ENCODE results near the gene GALNT16. TPM values are rescaled to one million over a fixed set of nuclear protein-coding genes. Genes with fewer than 3 reads are reported as not detected.
A peak's percentile ranks its signal among the peaks of the same experiment; 100 is the strongest.

Gene GALNT16
- total RNA-seq, 4 donors from 2014 or later: 2.5 to 11.3 (median 2.8) TPM

- TF ChIP-seq CTCF (IDR thresholded peaks at IDR 0.05): no peak
- no peak for TF ChIP-seq EP300 (IDR thresholded peaks at IDR 0.05; ENCODE audit: low read depth)
- TF ChIP-seq POLR2AphosphoS5 (IDR thresholded peaks at IDR 0.05): no peak
- no peak for TF ChIP-seq POLR2A (IDR thresholded peaks at IDR 0.05)
- intact Hi-C loops (cut with DNase I; ENCODE audit: low total_unique reads) (no loop called here), in situ Hi-C loops (cut with MboI; ENCODE audit: low pct_ligation_motif_present in 1 of 4, low pct_unique_long_range_greater_than_20kb in 1 of 4, low sequenced_read_pairs in 3 of 4) (no loop called here)
- 2% methylated on average over 18 of the region's 18 CpGs; no CpG with 5 or more reads in 1 of the 2 donors for WGBS, 2 donors (ENCODE audit: low coverage in 1 of 2)
- Histone ChIP-seq H3K36me3 (peaks cover 0 to 22% (median 8%) of the 10 kb centered on the region in 4 donors), H3K27ac (peak overlapping the region; percentile 91 to 95 (median 92)), H3K4me3 (peak overlapping the region; percentile 61 to 87 (median 75)), H3K9me3 (no peaks in the 10 kb centered on the region), H3K27me3 (no peaks in the 10 kb centered on the region), H3K4me1 (peaks cover 30 to 56% (median 39%) of the 10 kb centered on the region in 4 donors)
- DNase-seq: no peak
Measured at GRCh38 chr14:69398818-69399210, 138.9 kb downstream of the GALNT16 start.

GRCh38 chr14:69399750-69400149 lies 139.8 kb downstream of the GALNT16 start:
- WGBS, 2 donors (ENCODE audit: low coverage in 1 of 2): 82% methylated on average over 8 of the region's 8 CpGs; no CpG with 5 or more reads in 1 of the 2 donors
- intact Hi-C loops (cut with DNase I; ENCODE audit: low total_unique reads): no loop called here
- H3K4me3 ChIP-seq: peak overlapping the region in 2 of 4 donors; percentile 71 to 87
- no peaks in the 10 kb centered on the region for H3K27me3 ChIP-seq
- H3K4me1 ChIP-seq: peaks cover 30 to 53% (median 39%) of the 10 kb centered on the region in 4 donors
- TF ChIP-seq CTCF (IDR thresholded peaks at IDR 0.05) (no peak), POLR2AphosphoS5 (IDR thresholded peaks at IDR 0.05) (no peak), POLR2A (IDR thresholded peaks at IDR 0.05) (no peak), EP300 (IDR thresholded peaks at IDR 0.05; ENCODE audit: low read depth) (no peak)
- no peaks in the 10 kb centered on the region for H3K9me3 ChIP-seq
- no peak for DNase-seq
- peaks cover 0 to 15% (median 3%) of the 10 kb centered on the region in 4 donors for H3K36me3 ChIP-seq
- in situ Hi-C loops (cut with MboI; ENCODE audit: low pct_ligation_motif_present in 1 of 4, low pct_unique_long_range_greater_than_20kb in 1 of 4, low sequenced_read_pairs in 3 of 4): no loop called here
- H3K27ac ChIP-seq: no peak overlapping the region

GRCh38 chr14:69400154-69400553 lies 140.2 kb downstream of the GALNT16 start:
- DNase-seq: no peak
- H3K27ac ChIP-seq: no peak overlapping the region
- peaks cover 30 to 53% (median 39%) of the 10 kb centered on the region in 4 donors for H3K4me1 ChIP-seq
- H3K4me3 ChIP-seq: peak overlapping the region in 2 of 4 donors; percentile 71 to 87
- H3K27me3 ChIP-seq: no peaks in the 10 kb centered on the region
- no peak for TF ChIP-seq POLR2AphosphoS5 (IDR thresholded peaks at IDR 0.05)
- H3K9me3 ChIP-seq: no peaks in the 10 kb centered on the region
- peaks cover 0 to 11% (median 1%) of the 10 kb centered on the region in 4 donors for H3K36me3 ChIP-seq
- 85 to 89% methylated on average over 6 of the region's 6 CpGs for WGBS, 2 donors (ENCODE audit: low coverage in 1 of 2)
- in situ Hi-C loops (cut with MboI; ENCODE audit: low pct_ligation_motif_present in 1 of 4, low pct_unique_long_range_greater_than_20kb in 1 of 4, low sequenced_read_pairs in 3 of 4) (no loop called here), intact Hi-C loops (cut with DNase I; ENCODE audit: low total_unique reads) (no loop called here)

- TF ChIP-seq CTCF (IDR thresholded peaks at IDR 0.05) (no peak), EP300 (IDR thresholded peaks at IDR 0.05; ENCODE audit: low read depth) (no peak), POLR2A (IDR thresholded peaks at IDR 0.05) (no peak), POLR2AphosphoS5 (IDR thresholded peaks at IDR 0.05) (no peak)
- no peaks in the 10 kb centered on the region for H3K27me3 ChIP-seq
- in situ Hi-C loops (cut with MboI; ENCODE audit: low pct_ligation_motif_present in 1 of 4, low pct_unique_long_range_greater_than_20kb in 1 of 4, low sequenced_read_pairs in 3 of 4): no loop called here
- intact Hi-C loops (cut with DNase I; ENCODE audit: low total_unique reads): no loop called here
- 47 to 68% methylated on average over 2 of the region's 2 CpGs for WGBS, 2 donors (ENCODE audit: low coverage in 1 of 2)
- DNase-seq: no peak
- no peak overlapping the region for H3K4me3 ChIP-seq
- peaks cover 23 to 38% (median 34%) of the 10 kb centered on the region in 4 donors for H3K4me1 ChIP-seq
- no peak overlapping the region for H3K27ac ChIP-seq
- H3K9me3 ChIP-seq: no peaks in the 10 kb centered on the region
- no peaks in the 10 kb centered on the region for H3K36me3 ChIP-seq
Measured at GRCh38 chr14:69401841-69402240, 141.9 kb downstream of the GALNT16 start.

GRCh38 chr14:69404478-69404877 lies 144.5 kb downstream of the GALNT16 start:
- DNase-seq: no peak
- intact Hi-C loops (cut with DNase I; ENCODE audit: low total_unique reads) (no loop called here), in situ Hi-C loops (cut with MboI; ENCODE audit: low pct_ligation_motif_present in 1 of 4, low pct_unique_long_range_greater_than_20kb in 1 of 4, low sequenced_read_pairs in 3 of 4) (no loop called here)
- TF ChIP-seq EP300 (IDR thresholded peaks at IDR 0.05; ENCODE audit: low read depth): no peak
- no peak for TF ChIP-seq CTCF (IDR thresholded peaks at IDR 0.05)
- TF ChIP-seq POLR2A (IDR thresholded peaks at IDR 0.05): no peak
- no peak for TF ChIP-seq POLR2AphosphoS5 (IDR thresholded peaks at IDR 0.05)
- Histone ChIP-seq H3K36me3 (peaks cover 0 to under 1% (median 0%) of the 10 kb centered on the region in 4 donors), H3K4me1 (peaks cover 15 to 26% (median 22%) of the 10 kb centered on the region in 4 donors), H3K4me3 (no peak overlapping the region), H3K9me3 (no peaks in the 10 kb centered on the region), H3K27me3 (no peaks in the 10 kb centered on the region), H3K27ac (no peak overlapping the region)
- 75 to 93% methylated on average over 2 to 3 of the region's 3 CpGs for WGBS, 2 donors (ENCODE audit: low coverage in 1 of 2)

Data from transverse colon (tissue), 4 donors.